GM19452 (cell line): ENCODE results near the gene SAP130.

Experiments
- ATAC-seq: cut with Tn5 transposase; IDR thresholded peaks from one replicate; pipeline ENCODE4 v1.9.1; 2021; ENCODE audit not compliant: unreplicated experiment

The SAP130 gene

DNA sequence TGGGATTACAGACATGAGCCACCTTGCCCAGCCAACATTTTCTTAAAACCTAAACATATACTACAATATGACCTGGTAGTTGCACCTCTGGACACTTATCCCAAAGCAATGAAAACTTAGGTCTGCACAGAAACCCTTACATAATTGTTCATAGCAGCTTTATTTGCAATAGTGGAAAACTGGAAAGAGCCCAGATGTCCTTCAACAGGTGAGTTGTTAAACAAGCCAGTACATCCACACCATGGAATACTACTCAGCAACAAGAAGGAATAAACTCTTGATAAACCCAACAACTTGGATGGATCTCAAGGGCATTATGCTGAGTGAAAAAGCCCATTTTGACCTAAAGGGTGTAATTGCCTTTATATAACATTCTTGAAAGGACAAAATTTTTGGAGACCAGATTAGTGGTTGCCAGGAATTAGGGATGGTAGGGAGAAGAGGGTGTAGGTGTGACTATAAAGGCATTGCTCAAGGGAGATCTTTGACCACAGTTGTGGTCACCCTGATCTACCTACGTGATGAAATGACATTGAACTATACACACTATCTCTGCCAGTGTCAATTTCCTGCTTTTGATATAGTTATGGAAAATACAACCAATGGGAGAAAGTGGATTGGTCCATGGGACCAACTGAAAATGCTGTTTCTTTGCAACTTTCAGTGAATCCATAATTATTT, 130.2 kb downstream of the SAP130 start:
- no peak for ATAC-seq

DNA sequence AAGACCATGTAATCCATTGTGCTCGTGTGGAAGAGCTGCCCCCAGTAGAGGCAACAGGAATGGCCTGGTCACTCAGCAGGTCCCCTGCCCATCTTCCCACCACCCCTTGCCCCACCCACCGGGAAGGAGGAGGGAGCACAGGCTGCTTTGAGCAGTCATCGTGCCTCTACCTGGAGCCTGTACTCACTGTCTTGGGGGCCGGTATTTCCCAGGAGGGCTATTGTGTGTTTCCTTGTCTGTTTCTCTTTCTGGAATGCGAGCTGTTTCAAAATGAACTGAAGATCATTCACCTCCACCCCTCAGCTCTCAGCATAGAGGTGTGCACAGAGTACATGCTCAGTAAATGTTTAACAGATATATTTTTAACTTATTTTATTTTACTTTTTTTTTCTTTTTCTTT, 134.4 kb downstream of the SAP130 start:
- no peak for ATAC-seq

DNA sequence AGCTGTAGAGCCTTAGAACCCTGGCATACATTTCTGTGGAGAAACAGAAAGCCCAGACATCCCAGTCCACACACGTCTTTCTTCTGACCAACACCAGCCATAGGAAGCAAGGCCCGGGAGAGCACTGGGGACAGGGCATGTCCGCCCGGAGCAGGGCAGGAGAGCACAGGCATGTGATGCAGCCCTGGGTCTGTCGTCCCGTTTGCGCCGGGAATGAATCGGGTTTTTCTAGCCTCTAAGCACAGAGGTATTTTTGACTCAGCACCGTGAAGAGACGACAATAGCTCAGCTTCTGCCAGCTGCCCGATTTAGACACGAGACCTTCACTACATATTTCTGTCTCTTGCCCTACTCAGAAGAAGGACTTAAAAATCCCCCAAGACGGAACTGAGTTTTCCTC, 134.8 kb downstream of the SAP130 start:
- ATAC-seq = no peak

DNA sequence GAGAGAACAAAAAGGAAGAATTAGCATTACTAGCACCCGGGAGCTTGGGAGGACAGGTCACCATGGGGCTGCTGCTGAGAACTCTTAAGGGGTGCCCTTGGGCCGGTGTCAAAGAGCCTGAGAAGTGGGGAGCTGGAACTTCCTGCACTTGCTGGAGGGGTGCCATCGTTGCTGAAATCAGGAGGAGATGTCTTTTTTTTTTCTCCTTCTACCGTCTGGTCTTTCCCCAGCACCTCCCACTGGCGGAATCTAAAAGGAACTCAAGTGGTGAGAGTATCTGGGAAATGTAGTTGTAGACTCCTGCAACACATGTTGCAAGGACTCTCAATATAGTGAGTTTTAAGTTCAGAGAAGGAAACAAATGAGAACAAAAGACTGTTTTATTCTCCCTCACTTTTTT, 136.0 kb downstream of the SAP130 start:
- ATAC-seq = no peak
